DMS79 (cell line): ENCODE results near the gene MAPK8IP1.

ENCODE experiments used
- DNase-seq: peaks from one replicate; lab custom pipeline; 2025; lab: John Stamatoyannopoulos, UW

Gene MAPK8IP1

GRCh38 chr11:45860348-45860747, 25.1 kb upstream of the MAPK8IP1 start:
- DNase-seq, result no peak

GRCh38 chr11:45860764-45861510, 24.5 kb upstream of the MAPK8IP1 start:
- DNase-seq, result no peak

- no peak for DNase-seq
These were observed 21.4 kb upstream of the MAPK8IP1 start for GRCh38 chr11:45864041-45864440.

GRCh38 chr11:45869551-45869950, 15.9 kb upstream of the MAPK8IP1 start:
- no peak for DNase-seq

- no peak for DNase-seq
These were observed 14.7 kb upstream of the MAPK8IP1 start for GRCh38 chr11:45870706-45871105.

GRCh38 chr11:45871638-45872037, 13.8 kb upstream of the MAPK8IP1 start:
- no peak for DNase-seq

- DNase-seq, result no peak
These were observed 12.6 kb upstream of the MAPK8IP1 start for GRCh38 chr11:45872651-45873356.

- no peak for DNase-seq
These were observed 9.1 kb upstream of the MAPK8IP1 start for GRCh38 chr11:45876401-45876800.

- no peak for DNase-seq
These were observed 8.2 kb upstream of the MAPK8IP1 start for GRCh38 chr11:45877221-45877620.

GRCh38 chr11:45877845-45878244, 7.6 kb upstream of the MAPK8IP1 start:
- no peak for DNase-seq

GRCh38 chr11:45879803-45880686, 5.4 kb upstream of the MAPK8IP1 start:
- DNase-seq, result no peak

GRCh38 chr11:45880772-45881570, 4.5 kb upstream of the MAPK8IP1 start:
- DNase-seq, result no peak

- DNase-seq, result no peak
These were observed 3.6 kb upstream of the MAPK8IP1 start for GRCh38 chr11:45881708-45882368.

GRCh38 chr11:45884596-45885185, 760 bp upstream of the MAPK8IP1 start:
- DNase-seq, result no peak

- DNase-seq, result peak; percentile 14
These were observed 670 bp downstream of the MAPK8IP1 start for GRCh38 chr11:45885921-45886721.

- DNase-seq, result no peak
These were observed 1.5 kb downstream of the MAPK8IP1 start for GRCh38 chr11:45886816-45887520.

- DNase-seq, result no peak
These were observed 2.1 kb downstream of the MAPK8IP1 start for GRCh38 chr11:45887587-45887986.

- DNase-seq, result no peak
These were observed 4.1 kb downstream of the MAPK8IP1 start for GRCh38 chr11:45889555-45889954.

GRCh38 chr11:45889966-45890365, 4.5 kb downstream of the MAPK8IP1 start:
- DNase-seq, result no peak
